SW 1271 (cell line): ENCODE results near the gene DGKG.

Experiments used
- DNase-seq, 2 experiments: peaks; one replicate each; lab custom pipeline; 2025; lab: John Stamatoyannopoulos, UW

The DGKG gene

GRCh38 chr3:186241910-186242821 lies 119.9 kb downstream of the DGKG start:
- peak in 1 of 2 experiments; percentile 19 for DNase-seq

- DNase-seq: no peak
Measured at GRCh38 chr3:186239321-186239720, 122.7 kb downstream of the DGKG start.

GRCh38 chr3:186237915-186238314 lies 124.1 kb downstream of the DGKG start:
- no peak for DNase-seq

GRCh38 chr3:186236357-186237020 lies 125.5 kb downstream of the DGKG start:
- no peak for DNase-seq

- DNase-seq: no peak
Measured at GRCh38 chr3:186235554-186235953, 126.5 kb downstream of the DGKG start.

- DNase-seq: no peak
Measured at GRCh38 chr3:186234152-186234551, 127.9 kb downstream of the DGKG start.

GRCh38 chr3:186226482-186226881 lies 135.6 kb downstream of the DGKG start:
- no peak for DNase-seq

- DNase-seq: no peak
Measured at GRCh38 chr3:186225603-186226002, 136.4 kb downstream of the DGKG start.

GRCh38 chr3:186224041-186224610 lies 137.9 kb downstream of the DGKG start:
- no peak for DNase-seq

GRCh38 chr3:186223476-186223875 lies 138.6 kb downstream of the DGKG start:
- DNase-seq: no peak

- no peak for DNase-seq
Measured at GRCh38 chr3:186221760-186222378, 140.2 kb downstream of the DGKG start.

- no peak for DNase-seq
Measured at GRCh38 chr3:186220911-186221645, 141.0 kb downstream of the DGKG start.

- DNase-seq: no peak
Measured at GRCh38 chr3:186220365-186220764, 141.7 kb downstream of the DGKG start.

- DNase-seq: no peak
Measured at GRCh38 chr3:186219211-186219638, 142.8 kb downstream of the DGKG start.

GRCh38 chr3:186218421-186218820 lies 143.6 kb downstream of the DGKG start:
- DNase-seq: no peak

- no peak for DNase-seq
Measured at GRCh38 chr3:186217820-186218164, 144.2 kb downstream of the DGKG start.

GRCh38 chr3:186216900-186217819 lies 144.9 kb downstream of the DGKG start:
- no peak for DNase-seq

- no peak for DNase-seq
Measured at GRCh38 chr3:186214670-186215069, 147.4 kb downstream of the DGKG start.

GRCh38 chr3:186213946-186214345 lies 148.1 kb downstream of the DGKG start:
- no peak for DNase-seq

- no peak for DNase-seq
Measured at GRCh38 chr3:186212611-186213010, 149.4 kb downstream of the DGKG start.
